ENCODE results near the gene SH3PXD2B.
"Not testable (repeated sequence)": the region's sequence is repeated elsewhere in the genome, so short reads cannot be mapped to it uniquely, and the experiment has no call there.

The SH3PXD2B gene

DNA sequence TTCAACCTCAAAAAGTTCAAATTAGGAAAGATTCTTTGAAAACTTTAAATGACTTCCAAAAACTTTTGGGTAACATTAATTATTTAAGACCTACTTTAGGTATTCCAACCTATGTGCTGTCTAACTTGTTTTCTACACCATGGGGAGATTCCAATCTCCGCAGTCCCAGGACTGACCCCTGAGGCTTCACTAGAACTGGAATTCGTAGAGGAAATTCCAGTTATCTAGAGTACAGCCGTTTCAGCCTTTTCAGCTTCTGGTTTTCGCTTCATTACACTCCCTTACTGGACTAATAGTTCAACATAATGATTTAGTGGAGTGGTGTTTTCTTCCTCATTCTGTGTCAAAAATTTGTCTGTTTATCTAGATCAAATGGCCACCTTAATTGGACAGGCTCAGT, 55.7 kb downstream of the SH3PXD2B start:
- not testable (repeated sequence) for DNase-seq

DNA sequence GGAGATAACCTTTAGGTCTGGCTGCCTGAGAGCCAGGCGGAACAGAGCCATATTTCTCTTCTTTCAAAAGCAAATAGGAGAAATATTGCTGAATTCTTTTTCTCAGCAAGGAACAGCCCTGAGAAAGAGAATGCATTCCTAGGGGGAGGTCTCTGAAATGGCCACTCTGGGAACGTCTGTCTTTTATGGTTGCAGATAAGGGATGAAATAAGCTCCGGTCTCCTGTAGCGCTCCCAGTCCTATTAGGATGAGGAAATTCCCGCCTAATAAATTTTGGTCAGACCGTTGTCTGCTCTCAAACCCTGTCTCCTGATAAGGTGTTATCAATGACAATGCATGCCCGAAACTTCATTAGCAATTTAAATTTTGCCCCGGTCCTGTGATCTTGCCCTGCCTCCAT, 57.3 kb downstream of the SH3PXD2B start:
- DNase-seq: not testable (repeated sequence)

DNA sequence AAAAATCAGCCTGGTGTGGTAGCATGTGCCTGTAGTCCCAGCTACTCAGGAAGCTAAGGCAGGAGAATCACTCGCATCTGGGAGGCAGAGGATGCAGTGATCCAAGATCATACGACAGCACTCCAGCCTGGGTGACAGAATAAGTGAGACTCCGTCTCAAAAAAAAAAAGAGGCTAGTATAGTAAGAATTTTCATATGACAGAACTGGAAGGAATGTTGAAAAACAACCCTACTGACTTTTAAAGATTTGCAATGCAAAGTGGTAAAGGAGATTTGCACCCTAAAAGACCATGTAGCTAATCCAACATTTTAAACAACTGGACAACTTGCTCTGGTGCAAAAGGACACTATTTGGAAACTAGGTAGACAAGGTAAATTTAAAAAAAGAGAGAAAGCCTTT, 58.1 kb downstream of the SH3PXD2B start:
- no peak for DNase-seq

DNA sequence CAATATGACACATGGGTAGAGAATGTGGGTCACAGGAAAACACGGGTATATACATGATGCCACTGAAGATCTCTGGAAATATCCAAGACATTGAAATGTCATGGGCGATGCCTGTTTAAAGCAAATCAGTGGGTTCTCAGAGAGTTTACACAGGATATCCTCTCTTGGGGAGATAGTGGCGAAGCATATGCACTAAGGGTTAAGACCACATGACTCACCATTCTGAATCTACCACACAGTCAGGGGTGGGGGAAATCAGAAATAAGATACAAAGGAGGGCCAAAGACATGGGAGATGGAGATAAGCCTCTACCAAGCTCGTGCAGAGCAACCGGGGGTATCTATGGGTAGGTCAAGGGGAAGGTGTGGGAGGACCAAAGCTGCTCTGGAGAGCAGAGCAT, 58.8 kb downstream of the SH3PXD2B start:
- DNase-seq: no peak

DNA sequence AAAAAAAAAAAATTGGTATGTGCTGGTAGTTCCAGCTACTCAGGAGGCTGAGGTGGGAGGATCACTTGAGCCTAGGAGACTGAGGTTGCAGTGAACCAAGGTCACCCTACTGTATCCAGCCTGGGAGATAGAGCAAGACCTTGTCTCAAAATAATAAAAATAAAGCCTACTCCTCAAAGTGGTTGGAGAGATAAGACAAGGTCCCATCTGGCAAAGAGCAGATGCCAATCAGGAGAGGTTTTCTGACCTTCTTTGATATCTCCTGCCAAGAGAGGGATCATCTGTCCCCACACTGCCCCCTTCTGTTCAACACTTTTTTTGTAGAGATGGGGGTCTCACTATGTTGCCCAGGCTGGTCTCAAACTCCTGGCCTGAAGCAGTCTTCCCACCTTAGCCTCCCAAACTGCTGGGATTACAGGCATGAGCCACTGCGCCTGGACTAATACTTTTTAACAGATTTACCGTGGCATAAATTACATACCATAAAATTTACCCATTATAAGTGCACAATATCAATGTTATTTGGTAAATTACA, 64.7 kb downstream of the SH3PXD2B start:
- no peak for DNase-seq

DNA sequence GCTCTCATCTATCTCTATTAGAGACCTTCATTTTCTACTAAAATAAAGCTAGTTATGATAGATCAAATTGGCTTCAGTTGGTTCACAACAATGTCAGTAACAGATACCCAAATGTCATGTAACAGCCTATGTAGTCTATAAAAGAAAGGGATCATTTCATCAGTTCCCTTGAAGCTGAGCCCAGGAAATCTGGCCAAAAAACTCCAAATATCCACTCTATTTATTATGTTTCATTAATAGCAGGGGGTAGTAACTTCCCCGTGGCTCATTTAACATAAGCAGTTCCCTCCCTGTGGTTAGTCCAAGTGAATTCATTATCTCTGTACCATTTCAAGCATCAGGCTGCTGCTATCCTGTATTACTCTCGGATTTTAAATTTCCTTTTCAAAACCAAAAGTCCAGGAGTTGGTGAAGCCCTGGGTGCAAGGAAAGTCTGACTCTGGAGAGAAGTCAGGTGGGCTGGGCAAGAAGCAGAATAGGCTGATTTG, 66.0 kb downstream of the SH3PXD2B start:
- DNase-seq: no peak

DNA sequence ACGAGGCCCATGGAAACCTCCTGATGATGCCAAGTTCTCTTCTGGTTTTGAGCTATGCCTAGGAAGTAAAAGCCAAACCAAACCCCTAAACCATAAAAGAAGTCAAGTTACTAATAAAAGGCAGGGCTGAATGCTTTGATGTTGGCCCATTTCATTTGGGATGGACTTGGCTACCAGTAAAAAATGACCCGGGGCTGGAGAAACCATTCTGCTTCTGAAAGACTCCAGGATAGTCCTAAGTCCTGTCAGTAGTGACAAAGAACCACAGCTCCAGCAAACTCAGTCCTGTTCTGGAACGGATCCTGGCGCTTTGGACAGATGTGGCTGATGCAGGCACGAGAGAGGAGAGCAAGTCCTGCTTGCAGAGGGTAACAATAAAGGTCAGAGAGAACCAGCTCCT, 68.6 kb downstream of the SH3PXD2B start:
- DNase-seq: no peak

DNA sequence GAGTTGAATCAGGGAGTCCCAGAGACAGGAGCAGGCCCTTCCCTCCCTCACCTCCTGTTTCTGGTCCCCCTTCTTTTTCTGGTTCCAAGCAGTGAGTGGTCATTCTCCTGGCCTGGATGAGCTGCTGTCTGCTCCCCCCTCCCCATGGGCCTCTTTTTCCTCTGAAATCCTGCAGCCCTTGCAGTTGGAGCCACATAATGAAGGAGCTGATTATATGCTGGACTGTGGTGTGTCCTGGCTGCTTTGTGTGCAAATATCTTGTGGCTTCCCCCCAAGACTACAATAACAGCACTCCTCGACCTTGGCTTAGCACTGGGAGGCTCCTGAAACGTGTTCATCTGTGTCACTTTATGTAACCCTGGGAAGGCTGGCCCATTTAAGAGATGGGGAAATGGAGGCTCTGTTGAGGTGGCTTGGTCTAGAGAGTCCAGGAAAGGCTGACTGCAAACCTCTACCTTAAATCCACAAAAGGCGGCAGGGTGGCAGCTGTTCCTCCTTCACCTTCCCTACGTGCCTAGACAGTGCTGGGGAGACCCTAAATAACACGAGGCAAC, 69.2 kb downstream of the SH3PXD2B start:
- no peak for DNase-seq

DNA sequence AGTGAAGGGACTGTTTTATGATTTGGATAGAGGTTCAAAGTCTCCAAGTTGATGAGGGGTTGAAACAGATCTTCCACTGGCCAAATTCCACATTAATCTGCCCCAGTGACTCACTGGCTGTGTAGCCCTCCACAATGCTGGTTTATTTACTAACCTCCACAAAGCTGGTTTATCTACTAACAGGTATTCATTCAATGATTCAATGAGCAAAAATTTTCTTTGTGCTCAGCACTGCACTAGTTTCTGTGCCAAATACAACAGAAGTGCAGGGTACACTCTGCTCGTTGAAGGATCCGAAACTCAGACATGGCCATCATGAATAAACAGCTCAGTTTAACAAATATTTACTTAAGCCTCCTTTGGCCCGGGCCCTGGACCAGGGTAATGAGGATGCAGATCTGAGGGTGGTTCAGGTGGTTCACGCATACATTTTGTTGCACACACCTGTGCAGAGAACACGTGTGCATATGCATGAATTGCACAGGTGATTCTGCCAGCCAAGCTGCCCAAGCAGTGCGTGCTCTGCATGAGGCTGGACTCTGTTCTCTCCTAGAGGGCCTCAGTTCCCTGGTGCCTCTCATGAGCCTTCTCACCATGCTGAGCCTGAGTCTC, 71.0 kb downstream of the SH3PXD2B start:
- DNase-seq: no peak

DNA sequence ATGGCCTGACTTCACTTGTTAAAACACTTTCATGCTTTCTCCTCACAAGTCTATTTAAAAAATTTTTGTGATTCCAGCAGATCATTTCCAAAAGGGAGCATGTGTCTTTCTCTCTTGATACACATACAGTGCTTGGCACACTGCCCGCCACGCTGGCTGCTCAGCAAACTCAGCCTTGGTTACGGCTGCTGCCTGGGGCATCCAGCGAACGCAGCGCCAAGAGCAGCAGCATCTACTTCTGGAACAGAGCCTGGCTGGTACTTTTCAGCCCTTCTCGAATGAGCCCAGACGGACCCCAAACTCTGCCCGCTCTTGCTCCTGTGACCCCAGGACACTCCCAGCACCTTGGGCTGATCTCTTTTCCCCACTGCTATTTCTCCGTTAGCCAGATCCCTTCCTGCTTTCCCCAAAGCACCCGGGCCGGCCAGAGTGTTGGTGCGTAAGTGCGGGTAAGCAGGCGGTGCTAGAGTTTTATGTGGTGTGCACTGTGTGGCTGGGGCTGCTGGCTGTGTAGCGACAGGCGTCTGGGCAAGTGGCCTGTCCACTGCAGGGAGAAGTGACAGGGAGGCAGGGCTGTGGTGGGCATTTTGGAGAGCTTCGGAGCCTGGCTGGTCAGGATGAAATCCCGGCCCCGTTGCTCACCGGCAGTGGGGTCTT, 73.2 kb downstream of the SH3PXD2B start:
- DNase-seq: no peak

DNA sequence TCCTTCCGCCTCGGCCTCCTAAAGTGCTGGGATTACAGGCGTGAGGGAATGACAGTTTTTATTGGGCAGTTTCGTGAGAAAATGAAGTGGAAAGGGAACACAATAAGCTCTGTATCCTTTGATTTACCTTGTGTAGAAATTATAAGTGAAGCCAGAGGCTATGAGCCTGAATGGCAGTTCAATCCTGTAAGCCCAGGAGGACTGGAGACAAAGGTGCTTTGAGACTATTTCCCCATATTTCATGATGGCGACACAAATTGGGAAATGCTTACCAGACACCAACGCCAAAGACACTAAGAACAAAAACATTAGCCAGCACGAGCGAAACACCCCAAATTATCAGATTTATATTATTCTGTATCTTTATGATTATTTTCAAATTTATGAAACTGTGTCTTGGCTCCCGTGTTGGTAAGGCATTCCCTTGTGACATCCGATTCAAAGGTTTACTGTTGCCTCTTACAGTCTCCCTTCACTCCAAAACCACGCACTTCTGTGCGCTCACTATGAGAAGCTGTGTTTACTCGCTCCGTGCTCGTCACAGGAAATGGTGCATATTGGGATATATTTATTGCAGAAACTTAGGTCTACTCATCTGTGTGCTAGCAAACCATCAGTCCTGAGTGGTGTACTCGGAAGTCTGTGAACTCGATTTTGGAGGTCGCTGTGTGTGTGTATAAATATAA, 73.9 kb downstream of the SH3PXD2B start:
- DNase-seq: no peak

DNA sequence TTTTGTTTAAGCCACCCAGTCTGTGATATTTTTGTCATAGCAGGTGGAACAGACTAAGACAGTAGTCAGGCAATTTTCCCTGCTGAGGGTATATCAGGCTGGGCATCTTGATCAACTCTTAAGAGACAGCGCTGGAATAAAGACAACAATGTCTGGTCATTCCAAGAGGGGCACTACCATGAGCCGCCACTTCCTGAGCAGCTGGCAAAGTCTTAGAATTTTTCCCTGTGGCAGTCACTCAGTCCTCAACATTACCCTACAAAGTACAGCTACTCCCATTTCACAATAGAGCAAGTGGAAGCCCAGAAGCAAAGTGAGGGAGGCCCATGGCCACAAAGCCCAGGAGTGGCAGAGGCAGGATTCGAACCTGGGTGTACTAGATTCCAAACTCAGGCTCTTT, 74.8 kb downstream of the SH3PXD2B start:
- DNase-seq: no peak

DNA sequence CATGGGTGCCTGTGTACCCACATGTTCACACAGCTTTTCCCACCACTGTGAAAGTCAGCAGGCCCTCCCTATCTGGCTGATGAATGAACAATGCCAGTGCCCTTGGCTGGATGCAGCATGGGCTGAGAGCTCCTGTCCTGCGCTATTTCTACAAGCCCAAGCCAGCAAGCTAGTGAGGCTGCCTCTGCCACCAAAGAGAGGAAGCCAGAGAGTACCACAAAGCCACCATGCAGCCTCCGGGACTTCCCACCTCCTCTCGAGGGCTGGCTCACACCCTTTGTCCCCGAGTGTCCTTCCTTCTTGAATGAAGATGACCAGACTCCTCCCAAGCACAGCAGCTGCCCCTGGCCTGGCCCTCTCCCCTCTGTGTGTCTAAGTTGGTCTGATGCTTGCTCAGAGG, 76.5 kb downstream of the SH3PXD2B start:
- DNase-seq: no peak

DNA sequence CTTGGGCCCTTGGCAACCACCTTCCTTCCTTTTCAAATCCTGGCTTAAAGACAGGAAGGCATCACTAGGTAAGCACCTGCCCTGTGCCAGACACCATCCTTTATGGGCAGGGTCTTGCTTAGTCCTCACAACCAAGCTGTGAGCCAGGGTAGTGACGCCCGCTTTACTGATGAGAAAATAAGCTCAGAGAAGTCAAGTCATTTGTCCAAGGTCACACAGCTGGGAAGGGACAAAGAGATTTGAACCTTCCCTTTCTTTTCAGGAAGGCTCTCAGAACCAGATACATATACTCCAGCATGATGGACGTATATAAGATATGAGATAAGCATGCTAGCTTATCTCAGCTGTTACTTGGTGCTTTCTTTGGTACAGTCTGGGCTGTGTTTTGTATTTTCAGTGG, 76.9 kb downstream of the SH3PXD2B start:
- no peak for DNase-seq

DNA sequence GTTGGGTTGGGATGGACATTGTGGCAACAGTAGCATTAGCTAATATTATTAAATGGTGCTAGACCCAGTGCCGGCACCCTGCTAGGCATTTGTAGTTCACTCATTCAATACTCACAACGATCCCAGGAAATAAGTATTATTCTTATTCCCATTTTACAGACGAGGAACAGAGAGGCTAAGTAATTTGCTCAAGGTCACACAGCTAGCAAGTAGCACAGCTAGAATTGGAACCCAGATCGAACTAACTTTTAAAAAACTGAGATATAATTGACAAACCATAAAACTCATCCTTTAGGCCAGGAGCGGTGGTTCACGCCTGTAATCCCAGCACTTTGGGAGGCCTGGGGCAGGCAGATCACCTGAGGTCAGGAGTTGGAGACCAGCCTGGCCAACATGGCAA, 79.5 kb downstream of the SH3PXD2B start:
- no peak for DNase-seq

DNA sequence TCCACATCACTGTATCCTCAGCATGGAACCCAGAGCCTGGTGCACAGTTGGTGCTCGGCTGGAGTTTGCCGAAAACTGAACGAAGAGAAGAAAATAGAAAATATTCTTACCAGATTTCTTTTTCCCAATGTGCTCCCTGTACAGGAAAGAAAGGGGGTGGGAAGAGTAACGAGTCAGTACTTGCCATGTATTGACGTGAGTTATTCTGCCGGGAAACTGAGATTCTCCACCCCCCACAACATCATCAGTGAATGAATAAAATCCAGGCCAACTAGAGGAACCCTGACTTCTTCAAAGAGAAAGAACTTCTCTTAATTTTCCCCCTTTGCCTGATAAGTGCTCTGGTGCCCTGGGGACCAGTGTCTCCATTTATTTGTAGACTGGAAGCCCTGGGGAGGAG, 80.6 kb downstream of the SH3PXD2B start:
- DNase-seq: no peak

DNA sequence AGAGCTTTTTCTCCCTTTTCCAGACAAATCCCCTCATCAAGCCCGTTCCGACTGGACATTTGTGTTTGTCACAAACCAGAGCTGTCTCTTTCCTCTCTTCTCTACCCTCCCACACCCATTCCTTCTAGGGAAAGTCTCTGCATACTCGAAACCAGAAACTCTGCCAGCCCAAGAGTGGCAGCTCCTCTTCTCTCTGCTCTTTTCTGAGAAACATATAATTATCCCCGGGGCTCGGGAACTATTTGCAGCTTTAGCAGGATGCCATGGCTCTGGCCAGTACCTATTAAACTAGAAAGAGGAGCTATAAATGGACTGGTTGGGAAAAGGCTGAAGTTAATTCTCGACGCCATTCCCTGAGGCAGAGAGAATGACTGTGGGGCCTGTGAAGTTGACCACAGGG, 82.6 kb downstream of the SH3PXD2B start:
- no peak for DNase-seq

DNA sequence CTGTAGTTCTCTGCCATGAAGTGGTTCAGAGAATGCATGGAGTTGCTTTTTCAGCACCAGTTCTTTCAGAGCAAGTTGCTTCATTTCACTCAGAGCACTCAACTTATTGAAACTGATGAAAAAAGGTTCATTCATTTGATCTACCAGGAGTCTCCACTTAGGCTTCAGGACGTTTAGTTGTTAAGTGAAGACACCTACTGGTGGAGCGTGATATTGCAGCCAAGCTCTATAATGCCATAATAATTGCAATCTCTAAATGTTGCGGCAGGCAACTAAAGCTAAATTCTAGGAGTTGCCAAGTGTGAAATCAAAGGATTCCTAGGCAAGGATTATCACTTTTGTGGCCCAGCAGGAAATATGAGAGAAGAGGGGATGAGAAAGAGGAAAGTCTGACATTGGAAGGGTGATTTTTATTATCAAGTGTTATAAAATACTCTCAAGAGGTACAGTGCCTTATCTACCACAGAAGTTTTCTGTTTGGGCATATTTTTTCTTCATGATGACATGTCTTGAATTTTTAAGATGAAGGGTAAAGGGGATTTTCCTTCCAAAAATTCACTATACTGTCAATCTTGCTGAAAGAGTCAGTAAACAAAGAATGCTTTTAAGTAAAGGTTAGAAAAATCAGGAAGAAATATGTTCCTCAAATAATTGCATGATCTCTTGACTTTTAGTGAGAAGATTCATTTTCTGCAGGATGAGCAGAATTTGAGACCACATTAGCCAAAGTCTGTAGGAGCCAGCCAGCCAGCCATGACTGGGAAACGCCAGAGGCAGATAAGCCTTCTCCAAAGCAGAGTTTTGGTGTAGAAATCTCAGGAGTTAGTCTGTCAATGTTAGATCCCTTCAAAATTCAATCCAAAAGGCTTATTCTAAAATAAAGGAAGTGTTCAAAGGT, 83.4 kb downstream of the SH3PXD2B start:
- DNase-seq: no peak

DNA sequence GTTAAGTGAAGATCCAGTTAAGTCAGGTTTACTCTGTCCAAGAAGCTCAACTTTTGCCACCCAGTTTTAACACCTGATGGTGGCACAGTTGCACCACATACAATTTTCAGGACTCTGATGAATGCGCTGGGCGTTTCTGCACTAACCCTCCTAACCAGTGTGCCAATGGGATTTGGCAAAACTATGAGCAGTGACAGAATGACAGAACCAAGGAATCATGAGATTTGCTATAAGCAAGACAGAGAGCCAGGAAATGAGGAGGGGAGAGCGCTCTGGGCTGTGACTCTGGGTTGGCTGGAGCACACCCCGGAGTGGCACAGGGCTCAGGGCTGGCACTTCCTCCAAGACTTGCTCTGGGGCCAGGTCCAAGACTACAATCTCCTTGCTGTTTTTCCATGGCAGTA, 84.1 kb downstream of the SH3PXD2B start:
- no peak for DNase-seq

DNA sequence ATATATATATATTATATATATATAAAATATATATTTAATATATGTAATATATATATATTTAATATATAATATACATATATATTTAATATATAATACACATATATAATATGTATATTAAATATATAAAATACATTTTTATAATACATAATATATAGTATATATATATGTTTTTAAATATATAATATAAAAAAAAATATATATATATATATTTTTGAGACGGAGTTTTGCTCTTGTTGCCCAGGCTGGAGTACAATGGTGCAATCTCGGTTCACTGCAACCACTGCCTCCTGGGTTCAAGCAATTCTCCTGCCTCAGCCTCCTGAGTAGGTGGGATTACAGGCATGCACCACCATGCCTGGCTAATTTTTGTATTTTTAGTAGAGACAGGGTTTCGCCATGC, 85.6 kb downstream of the SH3PXD2B start:
- DNase-seq: not testable (repeated sequence)

DNA sequence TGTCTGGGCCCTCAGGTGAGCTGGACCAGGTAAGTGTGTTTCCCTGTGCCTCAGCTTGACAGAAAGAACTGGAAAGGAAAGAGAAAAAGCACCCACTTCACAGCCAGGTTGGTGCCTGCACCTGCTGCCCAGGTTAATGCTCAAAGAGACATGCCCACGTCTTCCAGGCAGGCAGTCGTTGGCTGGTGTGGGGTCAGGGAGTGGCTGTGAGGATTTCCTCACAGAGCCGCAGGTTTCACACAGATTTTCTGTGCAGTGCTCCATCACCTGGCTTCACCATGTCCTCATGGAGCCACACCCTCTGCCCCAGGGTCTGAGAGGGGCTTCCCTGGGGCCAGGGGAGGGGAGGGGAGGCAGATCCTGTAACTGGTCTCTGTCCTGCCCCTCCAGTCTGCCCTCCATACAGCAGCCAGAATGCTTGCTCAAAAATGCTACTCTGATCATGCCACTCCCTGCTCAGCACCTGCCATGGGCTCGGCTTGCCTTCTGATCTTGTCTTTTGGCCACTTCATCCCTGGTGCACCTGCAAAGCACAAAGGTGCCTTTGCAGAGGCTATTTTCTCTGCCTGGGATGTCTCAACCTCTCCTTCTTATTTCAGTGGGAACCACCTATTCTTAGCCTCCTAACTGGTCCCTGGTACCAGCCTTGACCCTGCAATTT, 88.2 kb downstream of the SH3PXD2B start:
- DNase-seq: no peak

DNA sequence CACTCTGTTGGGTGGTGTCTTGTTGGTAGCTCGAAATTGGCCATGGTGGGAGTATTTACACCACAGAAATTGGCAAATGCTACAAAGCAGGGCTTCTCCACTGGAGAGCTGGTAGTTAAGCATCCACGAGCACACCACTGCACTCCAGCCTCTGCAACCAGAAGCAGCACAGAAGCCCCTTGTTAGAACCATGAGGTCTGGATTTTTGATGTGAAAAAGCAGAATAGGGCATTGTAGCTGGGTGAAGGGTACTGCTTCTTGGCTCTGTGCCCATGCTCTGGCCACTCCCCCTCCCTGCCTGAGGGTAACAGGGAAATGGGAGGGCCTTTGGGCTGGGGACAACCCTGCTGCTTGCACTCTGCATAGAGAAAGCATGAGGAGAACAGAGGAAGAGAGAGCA, 89.6 kb downstream of the SH3PXD2B start:
- no peak for DNase-seq
